GM10847 (cell line): Measurements from ENCODE around the gene WTAP.

Experiments
- POLR2A ChIP-seq: IDR thresholded peaks from 2 replicates; pipeline ENCODE4 v1.6.1; 2011; ENCODE audit not compliant: insufficient read length; ENCODE audit errors: extremely low read depth

WTAP gene

GRCh38 chr6:159719287-159719686, 8.0 kb upstream of the WTAP start:
- no peak for TF ChIP-seq POLR2A

DNA sequence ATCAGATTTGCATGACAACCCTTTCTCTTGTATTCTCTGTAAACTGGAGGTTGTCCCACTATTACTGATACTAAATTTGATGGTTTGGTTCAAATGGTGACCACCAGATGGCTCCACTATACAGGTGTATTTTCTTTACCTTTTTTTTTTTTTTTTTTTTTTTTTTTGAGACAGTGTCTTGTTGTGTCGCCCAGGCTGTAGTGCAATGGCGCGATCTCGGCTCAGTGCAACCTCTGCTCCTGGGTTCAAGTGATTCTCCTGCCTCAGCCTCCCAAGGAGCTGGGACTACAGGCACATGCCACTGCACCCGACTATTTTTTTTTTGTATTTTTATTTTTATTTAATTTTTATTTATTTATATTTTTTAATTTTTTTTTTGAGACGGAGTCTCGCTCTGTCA, 6.6 kb upstream of the WTAP start:
- TF ChIP-seq POLR2A: no peak

- TF ChIP-seq POLR2A: no peak
Measured at GRCh38 chr6:159722655-159723054, 4.7 kb upstream of the WTAP start.

DNA sequence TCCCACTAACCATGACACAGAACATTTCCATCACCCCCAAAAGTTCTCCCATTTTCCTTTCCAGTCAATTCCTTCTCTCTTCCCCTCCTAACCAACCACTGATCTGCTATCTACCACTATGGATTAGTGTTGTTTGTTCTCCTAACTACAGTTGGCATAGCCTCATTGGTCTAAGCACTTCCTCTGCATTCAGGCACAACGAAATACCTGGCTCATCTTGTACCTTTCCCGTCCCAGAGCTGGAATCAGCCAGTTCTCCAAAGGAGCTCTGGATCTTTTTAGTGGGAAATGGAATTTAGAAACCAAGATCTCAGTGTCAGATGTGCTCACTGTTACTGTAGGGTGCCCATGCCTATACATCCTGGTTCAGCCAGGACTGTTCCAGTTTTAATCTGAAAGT, 4.0 kb upstream of the WTAP start:
- no peak for TF ChIP-seq POLR2A

DNA sequence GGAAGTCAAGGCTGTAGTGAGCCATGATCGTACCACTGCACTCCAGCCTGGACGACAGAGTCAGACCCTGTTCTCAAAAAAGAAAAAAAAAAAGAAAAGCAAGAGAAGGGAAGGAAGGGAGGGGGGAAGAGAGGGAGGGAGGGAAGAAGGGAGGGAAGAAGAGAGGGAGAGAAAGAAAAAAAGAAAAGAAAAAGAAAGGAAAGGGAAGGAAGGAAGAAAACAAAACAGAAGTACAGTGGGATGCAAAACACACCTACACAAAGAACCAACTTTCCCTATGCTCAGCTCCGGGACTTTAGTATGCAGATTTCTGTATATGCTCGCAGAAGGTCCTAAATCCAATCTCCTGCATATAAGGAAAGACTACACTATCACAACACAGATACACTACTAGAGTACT, 2.5 kb upstream of the WTAP start:
- TF ChIP-seq POLR2A: no peak

- no peak for TF ChIP-seq POLR2A
Measured at GRCh38 chr6:159726255-159726917, 920 bp upstream of the WTAP start.

DNA sequence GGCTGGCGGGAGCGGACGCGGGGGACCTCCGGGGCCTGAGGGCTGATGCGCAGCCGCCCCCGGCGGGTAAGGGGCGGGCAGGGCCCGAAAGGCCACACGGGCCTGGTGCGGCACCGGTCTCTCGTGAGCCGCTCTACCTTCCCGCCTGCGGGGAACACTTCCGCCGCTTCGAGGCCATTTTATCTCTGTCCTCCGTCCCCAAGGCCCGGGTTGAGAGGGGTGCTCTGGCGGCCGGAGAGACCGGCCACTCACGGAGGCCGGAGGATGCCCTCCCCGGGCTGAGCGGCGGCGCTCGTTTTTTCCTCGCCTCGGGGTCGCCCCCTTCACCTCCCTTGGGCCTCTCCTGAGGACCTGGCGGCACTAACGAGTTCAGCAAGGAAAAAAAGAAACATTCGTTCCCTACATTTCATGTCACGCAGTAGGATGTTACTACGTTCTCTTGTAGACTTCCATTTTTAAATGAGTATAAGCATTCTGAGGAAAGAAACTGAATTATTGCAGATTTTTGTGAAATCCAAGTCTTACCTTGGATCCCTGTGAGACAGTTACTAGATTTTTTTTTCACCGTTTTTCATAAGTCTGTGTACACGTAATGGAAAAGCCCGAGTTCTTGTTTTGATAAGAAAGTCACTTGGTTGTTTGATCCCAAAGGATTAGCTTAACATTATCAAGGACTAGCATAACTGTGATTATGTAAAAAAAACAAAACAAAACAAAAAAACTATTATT, 575 bp downstream of the WTAP start:
- no peak for TF ChIP-seq POLR2A

DNA sequence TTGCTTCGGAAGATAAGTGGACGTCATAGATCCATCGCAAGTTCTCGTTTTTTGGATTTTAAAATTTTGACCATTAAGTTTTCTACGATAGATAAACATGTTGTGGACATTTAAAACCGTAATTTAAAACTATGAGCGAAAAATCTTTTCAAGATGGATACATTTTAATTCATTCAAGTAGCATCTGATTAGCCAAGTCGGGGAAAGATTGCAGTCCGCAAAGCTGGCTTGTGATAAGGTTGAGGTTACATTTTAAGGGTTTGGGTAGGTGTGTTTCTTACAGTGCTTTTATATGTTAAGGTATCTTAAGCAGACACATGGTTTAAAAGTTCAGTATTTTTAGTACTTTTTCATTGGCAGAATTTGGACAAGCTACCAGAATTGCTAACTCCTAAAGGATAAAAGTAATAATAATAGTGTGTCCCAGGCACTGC, 1.2 kb downstream of the WTAP start:
- no peak for TF ChIP-seq POLR2A

- TF ChIP-seq POLR2A: no peak
Measured at GRCh38 chr6:159729598-159730331, 2.5 kb downstream of the WTAP start.

DNA sequence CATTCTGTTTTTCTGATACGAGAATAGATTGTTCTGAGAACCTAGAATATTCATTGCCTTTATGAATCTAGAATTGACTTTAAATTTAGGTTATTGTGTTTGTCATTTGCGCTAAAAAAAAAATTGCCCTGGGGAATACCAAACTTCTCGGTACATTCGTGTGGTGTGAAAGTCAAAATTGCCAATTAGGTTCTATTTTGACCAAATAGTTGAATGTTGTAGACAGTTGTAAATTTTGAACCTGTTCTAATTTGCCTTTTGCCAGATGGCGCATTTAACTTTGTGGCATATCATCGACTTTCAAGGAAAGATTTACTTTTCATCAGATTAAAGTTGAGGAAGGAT, 3.0 kb downstream of the WTAP start:
- no peak for TF ChIP-seq POLR2A

DNA sequence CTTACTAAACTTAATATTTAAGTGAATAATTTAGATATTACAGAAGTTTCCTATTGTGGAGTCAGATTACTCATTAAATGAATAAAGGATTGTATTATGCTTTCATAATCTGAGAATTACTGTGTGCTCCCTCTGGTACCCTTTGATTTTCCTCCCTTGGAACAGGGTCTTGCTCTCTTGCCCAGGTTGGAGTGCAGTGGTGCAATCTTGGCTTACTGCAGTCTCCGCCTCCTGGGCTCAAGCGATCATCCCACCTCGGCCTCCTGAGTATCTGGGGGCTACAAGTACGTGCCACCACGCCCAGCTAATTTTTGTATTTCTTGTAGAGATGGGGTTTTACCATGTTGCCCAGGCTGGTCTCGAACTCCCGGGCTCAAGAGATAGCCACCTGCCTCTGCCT, 9.6 kb downstream of the WTAP start:
- no peak for TF ChIP-seq POLR2A

GRCh38 chr6:159739341-159739740, 12.0 kb downstream of the WTAP start:
- TF ChIP-seq POLR2A: no peak

GRCh38 chr6:159742165-159742564, 14.9 kb downstream of the WTAP start:
- no peak for TF ChIP-seq POLR2A

DNA sequence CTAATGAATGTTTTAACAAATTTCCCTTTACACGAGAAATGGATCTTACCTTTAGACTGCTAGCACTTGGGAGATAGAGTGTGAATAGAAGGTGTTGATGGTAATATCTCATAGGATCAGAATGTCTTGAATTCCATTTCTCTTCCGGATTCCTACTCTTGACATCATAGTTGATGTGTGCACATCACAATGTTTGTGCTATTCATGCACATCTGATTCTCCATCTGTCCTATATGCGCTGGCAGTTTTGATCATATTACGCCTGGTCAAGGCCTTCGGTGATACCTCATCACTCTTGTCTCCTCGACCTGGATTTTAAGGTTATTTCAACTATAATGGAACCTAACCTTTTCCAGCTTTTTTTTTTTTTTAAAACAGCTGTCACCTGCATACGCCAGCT, 17.8 kb downstream of the WTAP start:
- no peak for TF ChIP-seq POLR2A

- TF ChIP-seq POLR2A: no peak
Measured at GRCh38 chr6:159746759-159747158, 19.5 kb downstream of the WTAP start.

- TF ChIP-seq POLR2A: no peak
Measured at GRCh38 chr6:159751448-159751847, 24.1 kb downstream of the WTAP start.
